ENCODE data around the gene TTC7B. TPM values are rescaled to one million over a fixed set of nuclear protein-coding genes. Genes with fewer than 3 reads are reported as not detected.

Gene TTC7B
- total RNA-seq, 1 experiment from 2014 or later, result 9.6 TPM

- BruUV-seq (replicated peaks), result no TSS peak
- Mint-ChIP-seq H3K36me3 (ENCODE audit: insufficient read depth, unreplicated experiment) (no peaks in the 10 kb centered on the region), H3K27me3 (ENCODE audit: unreplicated experiment) (no peaks in the 10 kb centered on the region), H3K27ac (ENCODE audit: unreplicated experiment) (no peak overlapping the region), H3K4me1 (ENCODE audit: low read depth, unreplicated experiment) (no peaks in the 10 kb centered on the region), H3K9me3 (ENCODE audit: low read depth, unreplicated experiment) (no peaks in the 10 kb centered on the region), H3K4me3 (ENCODE audit: low read depth, unreplicated experiment) (no peak overlapping the region)
- TF ChIP-seq, protein P1, sequence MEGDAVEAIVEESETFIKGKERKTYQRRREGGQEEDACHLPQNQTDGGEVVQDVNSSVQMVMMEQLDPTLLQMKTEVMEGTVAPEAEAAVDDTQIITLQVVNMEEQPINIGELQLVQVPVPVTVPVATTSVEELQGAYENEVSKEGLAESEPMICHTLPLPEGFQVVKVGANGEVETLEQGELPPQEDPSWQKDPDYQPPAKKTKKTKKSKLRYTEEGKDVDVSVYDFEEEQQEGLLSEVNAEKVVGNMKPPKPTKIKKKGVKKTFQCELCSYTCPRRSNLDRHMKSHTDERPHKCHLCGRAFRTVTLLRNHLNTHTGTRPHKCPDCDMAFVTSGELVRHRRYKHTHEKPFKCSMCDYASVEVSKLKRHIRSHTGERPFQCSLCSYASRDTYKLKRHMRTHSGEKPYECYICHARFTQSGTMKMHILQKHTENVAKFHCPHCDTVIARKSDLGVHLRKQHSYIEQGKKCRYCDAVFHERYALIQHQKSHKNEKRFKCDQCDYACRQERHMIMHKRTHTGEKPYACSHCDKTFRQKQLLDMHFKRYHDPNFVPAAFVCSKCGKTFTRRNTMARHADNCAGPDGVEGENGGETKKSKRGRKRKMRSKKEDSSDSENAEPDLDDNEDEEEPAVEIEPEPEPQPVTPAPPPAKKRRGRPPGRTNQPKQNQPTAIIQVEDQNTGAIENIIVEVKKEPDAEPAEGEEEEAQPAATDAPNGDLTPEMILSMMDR (IDR thresholded peaks at IDR 0.05; ENCODE audit: unreplicated experiment), result no peak
- CTCF ChIA-PET, result no interaction called here
- DNase-seq, result no peak
- intact Hi-C loops (cut with micrococcal nuclease; ENCODE audit: unreplicated experiment), result no loop called here
Measured at GRCh38 chr14:90544566-90544965, 271.7 kb downstream of the TTC7B start.

GRCh38 chr14:90543876-90544275, 272.4 kb downstream of the TTC7B start:
- no peak for DNase-seq
- Mint-ChIP-seq H3K27me3 (ENCODE audit: unreplicated experiment) (no peaks in the 10 kb centered on the region), H3K4me1 (ENCODE audit: low read depth, unreplicated experiment) (no peaks in the 10 kb centered on the region), H3K4me3 (ENCODE audit: low read depth, unreplicated experiment) (no peak overlapping the region), H3K36me3 (ENCODE audit: insufficient read depth, unreplicated experiment) (no peaks in the 10 kb centered on the region), H3K27ac (ENCODE audit: unreplicated experiment) (no peak overlapping the region), H3K9me3 (ENCODE audit: low read depth, unreplicated experiment) (no peaks in the 10 kb centered on the region)
- intact Hi-C loops (cut with micrococcal nuclease; ENCODE audit: unreplicated experiment), result no loop called here
- CTCF ChIA-PET, result interaction anchor here (1.2 kb wide), 1 partner anchor 20 kb away, joined by 4 read pairs; no protein-coding TSS in a partner anchor
- BruUV-seq (replicated peaks), result no TSS peak
- TF ChIP-seq, protein P1 (IDR thresholded peaks at IDR 0.05; ENCODE audit: unreplicated experiment), result no peak

- CTCF ChIA-PET, result no interaction called here
- BruUV-seq (replicated peaks), result no TSS peak
- H3K9me3 Mint-ChIP-seq (ENCODE audit: low read depth, unreplicated experiment), result no peaks in the 10 kb centered on the region
Measured at GRCh38 chr14:90541076-90541634, 275.1 kb downstream of the TTC7B start.

GRCh38 chr14:90540437-90540836, 275.8 kb downstream of the TTC7B start:
- Mint-ChIP-seq H3K4me3 (ENCODE audit: low read depth, unreplicated experiment) (no peak overlapping the region), H3K27ac (ENCODE audit: unreplicated experiment) (no peak overlapping the region), H3K9me3 (ENCODE audit: low read depth, unreplicated experiment) (no peaks in the 10 kb centered on the region), H3K27me3 (ENCODE audit: unreplicated experiment) (no peaks in the 10 kb centered on the region), H3K4me1 (ENCODE audit: low read depth, unreplicated experiment) (no peaks in the 10 kb centered on the region), H3K36me3 (ENCODE audit: insufficient read depth, unreplicated experiment) (no peaks in the 10 kb centered on the region)
- BruUV-seq (replicated peaks), result no TSS peak
- TF ChIP-seq, protein P1 (IDR thresholded peaks at IDR 0.05; ENCODE audit: unreplicated experiment), result no peak
- intact Hi-C loops (cut with micrococcal nuclease; ENCODE audit: unreplicated experiment), result no loop called here
- CTCF ChIA-PET, result no interaction called here
- DNase-seq, result no peak

More at GRCh38 chr14:90541076-90541634, 275.1 kb downstream of the TTC7B start:
- no peak overlapping the region for H3K4me3 Mint-ChIP-seq (ENCODE audit: low read depth, unreplicated experiment)
- TF ChIP-seq, protein P1 (IDR thresholded peaks at IDR 0.05; ENCODE audit: unreplicated experiment), result no peak
- no peak overlapping the region for H3K27ac Mint-ChIP-seq (ENCODE audit: unreplicated experiment)
- intact Hi-C loops (cut with micrococcal nuclease; ENCODE audit: unreplicated experiment), result no loop called here
- no peaks in the 10 kb centered on the region for H3K27me3 Mint-ChIP-seq (ENCODE audit: unreplicated experiment)
- no peak for DNase-seq
- H3K4me1 Mint-ChIP-seq (ENCODE audit: low read depth, unreplicated experiment), result no peaks in the 10 kb centered on the region
- H3K36me3 Mint-ChIP-seq (ENCODE audit: insufficient read depth, unreplicated experiment), result no peaks in the 10 kb centered on the region

Measured in Calu3 (cell line).